ENCODE measurements around the gene ACE. TPM values are rescaled to one million over a fixed set of nuclear protein-coding genes. Genes with fewer than 3 reads are reported as not detected.

ACE gene
- total RNA-seq, 1 experiment from 2014 or later, result 7.8 TPM

DNA sequence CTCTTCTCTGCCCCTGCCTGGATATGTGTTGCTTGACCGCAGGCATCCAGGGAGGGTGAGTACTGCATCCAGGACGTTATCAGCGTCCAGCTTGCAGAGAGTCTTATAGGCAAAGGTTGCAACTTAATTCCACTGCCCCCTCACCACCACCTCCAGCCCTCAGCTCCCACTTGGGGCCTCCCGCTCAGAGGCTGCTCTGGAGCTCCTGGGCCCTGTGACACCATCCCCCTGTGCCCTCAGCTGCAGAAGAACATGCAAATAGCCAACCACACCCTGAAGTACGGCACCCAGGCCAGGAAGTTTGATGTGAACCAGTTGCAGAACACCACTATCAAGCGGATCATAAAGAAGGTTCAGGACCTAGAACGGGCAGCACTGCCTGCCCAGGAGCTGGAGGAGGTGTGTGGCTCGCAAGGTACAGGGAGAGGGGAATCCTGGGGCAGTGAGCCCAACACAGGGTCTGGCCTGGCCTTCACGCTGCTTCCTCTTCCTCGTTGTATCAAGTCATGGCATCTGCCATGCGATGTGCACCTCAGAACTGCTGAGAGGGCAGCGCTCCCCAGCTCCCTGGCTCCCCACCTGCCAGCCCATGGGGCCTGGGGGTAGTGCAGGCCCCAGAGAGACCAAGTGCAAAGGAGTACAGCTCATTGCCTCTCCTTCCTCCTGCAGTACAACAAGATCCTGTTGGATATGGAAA, 9.6 kb downstream of the ACE start:
- H3K9me3 Mint-ChIP-seq, result no peaks in the 10 kb centered on the region
- H3K4me1 Mint-ChIP-seq, result no peaks in the 10 kb centered on the region
- DNase-seq (ENCODE audit: low spot score) (no peak), ATAC-seq (no peak)
- no peaks in the 10 kb centered on the region for H3K36me3 Mint-ChIP-seq
- TF ChIP-seq, protein P1, sequence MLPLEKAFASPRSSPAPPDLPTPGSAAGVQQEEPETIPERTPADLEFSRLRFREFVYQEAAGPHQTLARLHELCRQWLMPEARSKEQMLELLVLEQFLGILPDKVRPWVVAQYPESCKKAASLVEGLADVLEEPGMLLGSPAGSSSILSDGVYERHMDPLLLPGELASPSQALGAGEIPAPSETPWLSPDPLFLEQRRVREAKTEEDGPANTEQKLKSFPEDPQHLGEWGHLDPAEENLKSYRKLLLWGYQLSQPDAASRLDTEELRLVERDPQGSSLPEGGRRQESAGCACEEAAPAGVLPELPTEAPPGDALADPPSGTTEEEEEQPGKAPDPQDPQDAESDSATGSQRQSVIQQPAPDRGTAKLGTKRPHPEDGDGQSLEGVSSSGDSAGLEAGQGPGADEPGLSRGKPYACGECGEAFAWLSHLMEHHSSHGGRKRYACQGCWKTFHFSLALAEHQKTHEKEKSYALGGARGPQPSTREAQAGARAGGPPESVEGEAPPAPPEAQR (CRISPR knock-in tag; IDR thresholded peaks at IDR 0.05), result no peak
- TF ChIP-seq TEAD1 (CRISPR knock-in tag; IDR thresholded peaks at IDR 0.05), result no peak
- no peak for TF ChIP-seq ESRRA (CRISPR knock-in tag; IDR thresholded peaks at IDR 0.05; ENCODE audit: borderline replicate concordance)
- TF ChIP-seq, protein P2, sequence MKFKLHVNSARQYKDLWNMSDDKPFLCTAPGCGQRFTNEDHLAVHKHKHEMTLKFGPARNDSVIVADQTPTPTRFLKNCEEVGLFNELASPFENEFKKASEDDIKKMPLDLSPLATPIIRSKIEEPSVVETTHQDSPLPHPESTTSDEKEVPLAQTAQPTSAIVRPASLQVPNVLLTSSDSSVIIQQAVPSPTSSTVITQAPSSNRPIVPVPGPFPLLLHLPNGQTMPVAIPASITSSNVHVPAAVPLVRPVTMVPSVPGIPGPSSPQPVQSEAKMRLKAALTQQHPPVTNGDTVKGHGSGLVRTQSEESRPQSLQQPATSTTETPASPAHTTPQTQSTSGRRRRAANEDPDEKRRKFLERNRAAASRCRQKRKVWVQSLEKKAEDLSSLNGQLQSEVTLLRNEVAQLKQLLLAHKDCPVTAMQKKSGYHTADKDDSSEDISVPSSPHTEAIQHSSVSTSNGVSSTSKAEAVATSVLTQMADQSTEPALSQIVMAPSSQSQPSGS (CRISPR knock-in tag; IDR thresholded peaks at IDR 0.05; ENCODE audit: borderline replicate concordance, low read depth), result no peak
- TF ChIP-seq MYBL2 (CRISPR knock-in tag; IDR thresholded peaks at IDR 0.05), result no peak
- TF ChIP-seq NFE2L1 (CRISPR knock-in tag; IDR thresholded peaks at IDR 0.05), result no peak
- TF ChIP-seq, protein P3, sequence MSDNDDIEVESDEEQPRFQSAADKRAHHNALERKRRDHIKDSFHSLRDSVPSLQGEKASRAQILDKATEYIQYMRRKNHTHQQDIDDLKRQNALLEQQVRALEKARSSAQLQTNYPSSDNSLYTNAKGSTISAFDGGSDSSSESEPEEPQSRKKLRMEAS (CRISPR knock-in tag; IDR thresholded peaks at IDR 0.05), result no peak
- TF ChIP-seq NR1H2 (CRISPR knock-in tag; IDR thresholded peaks at IDR 0.05), result no peak
- TF ChIP-seq, protein P4, sequence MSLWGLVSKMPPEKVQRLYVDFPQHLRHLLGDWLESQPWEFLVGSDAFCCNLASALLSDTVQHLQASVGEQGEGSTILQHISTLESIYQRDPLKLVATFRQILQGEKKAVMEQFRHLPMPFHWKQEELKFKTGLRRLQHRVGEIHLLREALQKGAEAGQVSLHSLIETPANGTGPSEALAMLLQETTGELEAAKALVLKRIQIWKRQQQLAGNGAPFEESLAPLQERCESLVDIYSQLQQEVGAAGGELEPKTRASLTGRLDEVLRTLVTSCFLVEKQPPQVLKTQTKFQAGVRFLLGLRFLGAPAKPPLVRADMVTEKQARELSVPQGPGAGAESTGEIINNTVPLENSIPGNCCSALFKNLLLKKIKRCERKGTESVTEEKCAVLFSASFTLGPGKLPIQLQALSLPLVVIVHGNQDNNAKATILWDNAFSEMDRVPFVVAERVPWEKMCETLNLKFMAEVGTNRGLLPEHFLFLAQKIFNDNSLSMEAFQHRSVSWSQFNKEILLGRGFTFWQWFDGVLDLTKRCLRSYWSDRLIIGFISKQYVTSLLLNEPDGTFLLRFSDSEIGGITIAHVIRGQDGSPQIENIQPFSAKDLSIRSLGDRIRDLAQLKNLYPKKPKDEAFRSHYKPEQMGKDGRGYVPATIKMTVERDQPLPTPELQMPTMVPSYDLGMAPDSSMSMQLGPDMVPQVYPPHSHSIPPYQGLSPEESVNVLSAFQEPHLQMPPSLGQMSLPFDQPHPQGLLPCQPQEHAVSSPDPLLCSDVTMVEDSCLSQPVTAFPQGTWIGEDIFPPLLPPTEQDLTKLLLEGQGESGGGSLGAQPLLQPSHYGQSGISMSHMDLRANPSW (CRISPR knock-in tag; conservative IDR thresholded peaks at IDR 0.05; ENCODE audit: low read depth), result no peak
- no peak for TF ChIP-seq FOXK1 (CRISPR knock-in tag; IDR thresholded peaks at IDR 0.05)
- TF ChIP-seq ETV6 (CRISPR knock-in tag; IDR thresholded peaks at IDR 0.05), result no peak
- TF ChIP-seq SOX15 (CRISPR knock-in tag; IDR thresholded peaks at IDR 0.05), result no peak
- TF ChIP-seq, protein P5, sequence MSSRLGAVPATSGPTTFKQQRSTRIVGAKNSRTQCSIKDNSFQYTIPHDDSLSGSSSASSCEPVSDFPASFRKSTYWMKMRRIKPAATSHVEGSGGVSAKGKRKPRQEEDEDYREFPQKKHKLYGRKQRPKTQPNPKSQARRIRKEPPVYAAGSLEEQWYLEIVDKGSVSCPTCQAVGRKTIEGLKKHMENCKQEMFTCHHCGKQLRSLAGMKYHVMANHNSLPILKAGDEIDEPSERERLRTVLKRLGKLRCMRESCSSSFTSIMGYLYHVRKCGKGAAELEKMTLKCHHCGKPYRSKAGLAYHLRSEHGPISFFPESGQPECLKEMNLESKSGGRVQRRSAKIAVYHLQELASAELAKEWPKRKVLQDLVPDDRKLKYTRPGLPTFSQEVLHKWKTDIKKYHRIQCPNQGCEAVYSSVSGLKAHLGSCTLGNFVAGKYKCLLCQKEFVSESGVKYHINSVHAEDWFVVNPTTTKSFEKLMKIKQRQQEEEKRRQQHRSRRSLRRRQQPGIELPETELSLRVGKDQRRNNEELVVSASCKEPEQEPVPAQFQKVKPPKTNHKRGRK (CRISPR knock-in tag; IDR thresholded peaks at IDR 0.05; ENCODE audit: borderline replicate concordance), result no peak
- no peak for TF ChIP-seq NFATC4 (CRISPR knock-in tag; IDR thresholded peaks at IDR 0.05)
- TF ChIP-seq, protein P6, sequence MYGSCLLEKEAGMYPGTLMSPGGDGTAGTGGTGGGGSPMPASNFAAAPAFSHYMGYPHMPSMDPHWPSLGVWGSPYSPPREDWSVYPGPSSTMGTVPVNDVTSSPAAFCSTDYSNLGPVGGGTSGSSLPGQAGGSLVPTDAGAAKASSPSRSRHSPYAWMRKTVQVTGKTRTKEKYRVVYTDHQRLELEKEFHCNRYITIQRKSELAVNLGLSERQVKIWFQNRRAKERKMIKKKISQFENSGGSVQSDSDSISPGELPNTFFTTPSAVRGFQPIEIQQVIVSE (CRISPR knock-in tag; IDR thresholded peaks at IDR 0.05; ENCODE audit: borderline replicate concordance), result no peak
- no peak overlapping the region for H3K4me3 Mint-ChIP-seq
- CTCF ChIA-PET, result interaction anchor here (1.1 to 3.1 kb wide), 6 partner anchors 9 to 61 kb away, joined by 3 to 14 read pairs (median 8); partner anchors contain the start of gene ACE
- POLR2A ChIA-PET, result no interaction called here
- H3K27me3 Mint-ChIP-seq (ENCODE audit: low read depth), result no peaks in the 10 kb centered on the region
- H3K27ac Mint-ChIP-seq, result no peak overlapping the region

DNA sequence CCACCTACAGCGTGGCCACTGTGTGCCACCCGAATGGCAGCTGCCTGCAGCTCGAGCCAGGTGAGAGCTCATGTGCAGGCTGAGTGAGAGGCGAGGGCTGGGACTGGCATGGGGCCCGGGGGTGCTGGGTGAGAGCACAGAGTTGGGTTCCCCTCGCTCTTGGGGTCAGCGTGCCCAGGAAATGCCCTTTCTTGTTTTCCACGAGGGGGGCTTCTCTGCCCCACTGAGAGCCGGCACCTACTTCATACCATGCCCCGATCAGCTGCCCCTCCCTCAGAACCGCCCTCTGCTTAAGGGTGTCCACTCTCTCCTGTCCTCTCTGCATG, 10.1 kb downstream of the ACE start:
- no peaks in the 10 kb centered on the region for H3K27me3 Mint-ChIP-seq (ENCODE audit: low read depth)
- POLR2A ChIA-PET, result no interaction called here
- TF ChIP-seq, protein P7, sequence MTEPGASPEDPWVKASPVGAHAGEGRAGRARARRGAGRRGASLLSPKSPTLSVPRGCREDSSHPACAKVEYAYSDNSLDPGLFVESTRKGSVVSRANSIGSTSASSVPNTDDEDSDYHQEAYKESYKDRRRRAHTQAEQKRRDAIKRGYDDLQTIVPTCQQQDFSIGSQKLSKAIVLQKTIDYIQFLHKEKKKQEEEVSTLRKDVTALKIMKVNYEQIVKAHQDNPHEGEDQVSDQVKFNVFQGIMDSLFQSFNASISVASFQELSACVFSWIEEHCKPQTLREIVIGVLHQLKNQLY (CRISPR knock-in tag; IDR thresholded peaks at IDR 0.05), result no peak
- no peak for TF ChIP-seq FOXK1 (CRISPR knock-in tag; IDR thresholded peaks at IDR 0.05)
- TF ChIP-seq, protein P8, sequence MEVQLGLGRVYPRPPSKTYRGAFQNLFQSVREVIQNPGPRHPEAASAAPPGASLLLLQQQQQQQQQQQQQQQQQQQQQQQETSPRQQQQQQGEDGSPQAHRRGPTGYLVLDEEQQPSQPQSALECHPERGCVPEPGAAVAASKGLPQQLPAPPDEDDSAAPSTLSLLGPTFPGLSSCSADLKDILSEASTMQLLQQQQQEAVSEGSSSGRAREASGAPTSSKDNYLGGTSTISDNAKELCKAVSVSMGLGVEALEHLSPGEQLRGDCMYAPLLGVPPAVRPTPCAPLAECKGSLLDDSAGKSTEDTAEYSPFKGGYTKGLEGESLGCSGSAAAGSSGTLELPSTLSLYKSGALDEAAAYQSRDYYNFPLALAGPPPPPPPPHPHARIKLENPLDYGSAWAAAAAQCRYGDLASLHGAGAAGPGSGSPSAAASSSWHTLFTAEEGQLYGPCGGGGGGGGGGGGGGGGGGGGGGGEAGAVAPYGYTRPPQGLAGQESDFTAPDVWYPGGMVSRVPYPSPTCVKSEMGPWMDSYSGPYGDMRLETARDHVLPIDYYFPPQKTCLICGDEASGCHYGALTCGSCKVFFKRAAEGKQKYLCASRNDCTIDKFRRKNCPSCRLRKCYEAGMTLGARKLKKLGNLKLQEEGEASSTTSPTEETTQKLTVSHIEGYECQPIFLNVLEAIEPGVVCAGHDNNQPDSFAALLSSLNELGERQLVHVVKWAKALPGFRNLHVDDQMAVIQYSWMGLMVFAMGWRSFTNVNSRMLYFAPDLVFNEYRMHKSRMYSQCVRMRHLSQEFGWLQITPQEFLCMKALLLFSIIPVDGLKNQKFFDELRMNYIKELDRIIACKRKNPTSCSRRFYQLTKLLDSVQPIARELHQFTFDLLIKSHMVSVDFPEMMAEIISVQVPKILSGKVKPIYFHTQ (CRISPR knock-in tag; IDR thresholded peaks at IDR 0.05), result no peak
- TF ChIP-seq, protein P9, sequence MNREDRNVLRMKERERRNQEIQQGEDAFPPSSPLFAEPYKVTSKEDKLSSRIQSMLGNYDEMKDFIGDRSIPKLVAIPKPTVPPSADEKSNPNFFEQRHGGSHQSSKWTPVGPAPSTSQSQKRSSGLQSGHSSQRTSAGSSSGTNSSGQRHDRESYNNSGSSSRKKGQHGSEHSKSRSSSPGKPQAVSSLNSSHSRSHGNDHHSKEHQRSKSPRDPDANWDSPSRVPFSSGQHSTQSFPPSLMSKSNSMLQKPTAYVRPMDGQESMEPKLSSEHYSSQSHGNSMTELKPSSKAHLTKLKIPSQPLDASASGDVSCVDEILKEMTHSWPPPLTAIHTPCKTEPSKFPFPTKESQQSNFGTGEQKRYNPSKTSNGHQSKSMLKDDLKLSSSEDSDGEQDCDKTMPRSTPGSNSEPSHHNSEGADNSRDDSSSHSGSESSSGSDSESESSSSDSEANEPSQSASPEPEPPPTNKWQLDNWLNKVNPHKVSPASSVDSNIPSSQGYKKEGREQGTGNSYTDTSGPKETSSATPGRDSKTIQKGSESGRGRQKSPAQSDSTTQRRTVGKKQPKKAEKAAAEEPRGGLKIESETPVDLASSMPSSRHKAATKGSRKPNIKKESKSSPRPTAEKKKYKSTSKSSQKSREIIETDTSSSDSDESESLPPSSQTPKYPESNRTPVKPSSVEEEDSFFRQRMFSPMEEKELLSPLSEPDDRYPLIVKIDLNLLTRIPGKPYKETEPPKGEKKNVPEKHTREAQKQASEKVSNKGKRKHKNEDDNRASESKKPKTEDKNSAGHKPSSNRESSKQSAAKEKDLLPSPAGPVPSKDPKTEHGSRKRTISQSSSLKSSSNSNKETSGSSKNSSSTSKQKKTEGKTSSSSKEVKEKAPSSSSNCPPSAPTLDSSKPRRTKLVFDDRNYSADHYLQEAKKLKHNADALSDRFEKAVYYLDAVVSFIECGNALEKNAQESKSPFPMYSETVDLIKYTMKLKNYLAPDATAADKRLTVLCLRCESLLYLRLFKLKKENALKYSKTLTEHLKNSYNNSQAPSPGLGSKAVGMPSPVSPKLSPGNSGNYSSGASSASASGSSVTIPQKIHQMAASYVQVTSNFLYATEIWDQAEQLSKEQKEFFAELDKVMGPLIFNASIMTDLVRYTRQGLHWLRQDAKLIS (CRISPR knock-in tag; IDR thresholded peaks at IDR 0.05; ENCODE audit: borderline replicate concordance), result no peak

More for the DNA sequence above, 10.1 kb downstream of the ACE start:
- ATAC-seq, result no peak
- CTCF ChIA-PET, result interaction anchor here (0.9 to 3.1 kb wide), 7 partner anchors 9 to 62 kb away, joined by 3 to 14 read pairs (median 6); partner anchors contain the start of gene ACE
- no peak for DNase-seq (ENCODE audit: low spot score)
- Mint-ChIP-seq H3K4me3 (no peak overlapping the region), H3K4me1 (no peaks in the 10 kb centered on the region), H3K27ac (no peak overlapping the region), H3K9me3 (no peaks in the 10 kb centered on the region), H3K36me3 (no peaks in the 10 kb centered on the region)
